ENCODE measurements around the gene IFT43. TPM values are rescaled to one million over a fixed set of nuclear protein-coding genes. Genes with fewer than 3 reads are reported as not detected.

IFT43 gene
- total and polyA plus RNA-seq, 2 donors (not counting 3 experiments of a cell fraction or from before 2014, with no cell fraction given), result 22.3 to 39.0 TPM

DNA sequence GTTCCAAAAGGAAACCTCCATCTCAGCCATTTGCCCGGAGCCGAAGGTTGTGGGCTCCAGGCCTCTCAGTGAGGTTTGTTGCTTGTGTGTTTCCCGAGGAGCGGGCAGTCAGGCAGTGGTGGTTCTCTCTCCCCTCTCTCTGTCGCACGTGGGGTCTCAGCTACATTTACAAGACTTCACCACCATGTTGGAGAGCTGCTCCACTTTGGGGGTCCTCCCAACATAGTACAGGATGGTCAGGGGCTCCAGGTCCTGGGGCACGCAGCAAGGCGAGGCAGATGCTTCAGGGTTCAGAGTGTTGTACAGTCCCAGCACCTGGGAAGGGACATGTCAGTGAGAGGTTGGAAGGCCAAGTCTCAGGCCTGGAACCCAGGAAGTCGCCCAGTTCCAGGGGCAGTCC, 26.5 kb upstream of the IFT43 start:
- no peak for TF ChIP-seq JUN (IDR thresholded peaks at IDR 0.05; ENCODE audit: borderline replicate concordance, insufficient read depth, insufficient read length, low read depth)
- no peak for TF ChIP-seq POLR2AphosphoS5 (IDR thresholded peaks at IDR 0.05; ENCODE audit: insufficient read depth, low read depth, low read length)
- TF ChIP-seq EZH2 (IDR thresholded peaks at IDR 0.05; ENCODE audit: borderline replicate concordance, low read depth, low read length, severe bottlenecking), result no peak
- TF ChIP-seq FOS (IDR thresholded peaks at IDR 0.05; ENCODE audit: borderline replicate concordance, insufficient read depth, low read length), result no peak
- TF ChIP-seq POLR2A (IDR thresholded peaks at IDR 0.05; ENCODE audit: low read depth, low read length), result no peak
- TF ChIP-seq, protein P1, sequence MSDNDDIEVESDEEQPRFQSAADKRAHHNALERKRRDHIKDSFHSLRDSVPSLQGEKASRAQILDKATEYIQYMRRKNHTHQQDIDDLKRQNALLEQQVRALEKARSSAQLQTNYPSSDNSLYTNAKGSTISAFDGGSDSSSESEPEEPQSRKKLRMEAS (IDR thresholded peaks at IDR 0.05; ENCODE audit: insufficient read depth, insufficient read length), result no peak
- TF ChIP-seq, protein P2, sequence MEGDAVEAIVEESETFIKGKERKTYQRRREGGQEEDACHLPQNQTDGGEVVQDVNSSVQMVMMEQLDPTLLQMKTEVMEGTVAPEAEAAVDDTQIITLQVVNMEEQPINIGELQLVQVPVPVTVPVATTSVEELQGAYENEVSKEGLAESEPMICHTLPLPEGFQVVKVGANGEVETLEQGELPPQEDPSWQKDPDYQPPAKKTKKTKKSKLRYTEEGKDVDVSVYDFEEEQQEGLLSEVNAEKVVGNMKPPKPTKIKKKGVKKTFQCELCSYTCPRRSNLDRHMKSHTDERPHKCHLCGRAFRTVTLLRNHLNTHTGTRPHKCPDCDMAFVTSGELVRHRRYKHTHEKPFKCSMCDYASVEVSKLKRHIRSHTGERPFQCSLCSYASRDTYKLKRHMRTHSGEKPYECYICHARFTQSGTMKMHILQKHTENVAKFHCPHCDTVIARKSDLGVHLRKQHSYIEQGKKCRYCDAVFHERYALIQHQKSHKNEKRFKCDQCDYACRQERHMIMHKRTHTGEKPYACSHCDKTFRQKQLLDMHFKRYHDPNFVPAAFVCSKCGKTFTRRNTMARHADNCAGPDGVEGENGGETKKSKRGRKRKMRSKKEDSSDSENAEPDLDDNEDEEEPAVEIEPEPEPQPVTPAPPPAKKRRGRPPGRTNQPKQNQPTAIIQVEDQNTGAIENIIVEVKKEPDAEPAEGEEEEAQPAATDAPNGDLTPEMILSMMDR (IDR thresholded peaks at IDR 0.05; ENCODE audit: extremely low read depth in 1 of 2, insufficient read depth in 1 of 2, low read depth in 1 of 2, low read length in 2 of 2), result no peak
- no peak for TF ChIP-seq MYC (IDR thresholded peaks at IDR 0.05; ENCODE audit: low read depth, low read length)
- no peak for TF ChIP-seq GATA2 (IDR thresholded peaks at IDR 0.05; ENCODE audit: insufficient read depth, insufficient read length, low read depth, low read length)
- POLR2A ChIA-PET, result no interaction called here

More for the DNA sequence above, 26.5 kb upstream of the IFT43 start:
- Histone ChIP-seq H2AFZ (ENCODE audit: low read depth, low read length) (no peak overlapping the region), H3K4me1 (ENCODE audit: control insufficient read depth, extremely low read depth, insufficient read depth, low read length) (no peaks in the 10 kb centered on the region), H3K27me3 (ENCODE audit: control insufficient read depth in 2 of 2, insufficient read depth in 2 of 2, low read length in 2 of 2) (no peaks in the 10 kb centered on the region), H3K9me3 (replicated peaks; ENCODE audit: control insufficient read depth, insufficient read depth, low read length) (no peaks in the 10 kb centered on the region), H3K4me3 (replicated peaks in 1 of 3; ENCODE audit: insufficient read depth in 1 of 3, low read depth in 1 of 3, low read length in 3 of 3) (no peak overlapping the region), H3K79me2 (ENCODE audit: control insufficient read depth, insufficient read depth, low read length) (no peaks in the 10 kb centered on the region), H4K20me1 (replicated peaks; ENCODE audit: control insufficient read depth, extremely low read depth, insufficient read depth, low read length) (no peaks in the 10 kb centered on the region), H3K9ac (replicated peaks; ENCODE audit: extremely low read depth, insufficient read depth, low read length) (no peak overlapping the region), H3K27ac (ENCODE audit: insufficient read depth, low read depth, low read length) (no peak overlapping the region), H3K4me2 (ENCODE audit: insufficient read depth, low read length) (no peak overlapping the region), H3K36me3 (ENCODE audit: control insufficient read depth in 2 of 2, extremely low read depth in 1 of 2, insufficient read depth in 2 of 2, low read length in 2 of 2) (peaks cover 0 to 2% of the 10 kb centered on the region in 2 experiments), H3K9me1 (replicated peaks; ENCODE audit: control insufficient read depth, extremely low read depth, insufficient read depth, low read length) (no peaks in the 10 kb centered on the region)
- dilution Hi-C loops (cut with MboI; ENCODE audit: extremely low pct_ligation_motif_present, low sequenced_read_pairs), result no loop called here
- CTCF ChIA-PET, result interaction anchor here (1.4 kb wide), 2 partner anchors 10 to 20 kb away, joined by 3 to 4 read pairs; no protein-coding TSS in a partner anchor
- BruUV-seq (replicated peaks), result no TSS peak
- no peak for DNase-seq (ENCODE audit: low read depth, low spot score)
- FAIRE-seq, result no peak
- intact Hi-C loops (cut with micrococcal nuclease), result no loop called here
